Embryonic facial prominence (tissue), 1 donor: ENCODE measurements around the gene USP6NL.

ENCODE experiments used
- DNase-seq: peaks from one replicate; pipeline ENCODE4 v3.0.0-alpha.2; 2016; ENCODE audit errors: extremely low spot score

Gene USP6NL

DNA sequence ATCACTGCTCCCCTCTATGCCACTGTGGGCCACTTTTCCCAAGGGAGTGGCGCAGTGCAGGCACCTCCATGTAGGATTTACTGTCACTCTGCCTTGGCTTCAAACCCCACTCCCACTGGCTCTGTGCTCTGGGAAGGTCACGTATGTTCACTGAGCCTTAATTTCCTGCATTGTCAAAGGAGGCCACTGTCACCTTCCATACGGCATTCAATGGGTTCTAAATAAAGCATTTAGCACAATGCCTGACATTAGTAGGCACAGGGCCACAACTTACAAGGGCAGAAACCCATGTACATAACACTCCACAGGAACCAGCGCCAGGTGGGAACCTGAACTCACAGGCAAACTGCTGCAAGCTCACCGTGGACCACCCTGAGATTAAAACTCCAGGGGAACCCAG is 196.4 kb downstream of the USP6NL start:
- DNase-seq = no peak

- DNase-seq = no peak
Measured at GRCh38 chr10:11414314-11415038, 197.0 kb downstream of the USP6NL start.

DNA sequence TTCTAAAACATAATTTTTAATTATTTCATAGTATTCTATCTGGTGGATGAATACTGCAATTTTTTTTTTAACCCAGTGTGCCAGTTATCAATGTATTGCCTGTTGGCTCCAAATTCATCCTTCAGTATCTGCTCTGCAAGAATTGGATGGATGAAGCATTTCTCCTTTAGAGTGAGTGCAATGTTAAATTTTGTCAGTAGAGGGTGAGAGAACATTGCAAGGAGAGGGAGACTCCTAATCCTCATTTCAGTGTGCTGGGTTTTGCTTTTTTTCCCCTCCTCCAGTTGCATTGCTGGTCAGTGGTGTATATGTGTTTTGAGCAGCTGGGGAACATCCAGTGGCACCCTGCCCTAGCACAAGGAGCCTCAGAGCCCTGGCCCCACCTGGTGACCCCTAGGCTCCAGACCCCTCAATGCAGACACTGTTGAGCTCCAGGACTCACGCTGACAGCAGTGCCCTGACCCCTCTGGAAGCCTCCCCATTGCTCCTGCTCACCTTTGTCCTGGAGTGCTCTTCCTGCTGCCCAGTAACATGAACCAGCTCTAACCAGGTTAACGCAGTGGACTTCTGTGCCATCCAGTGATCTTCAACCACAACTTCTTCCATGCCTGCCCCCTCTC is 199.4 kb downstream of the USP6NL start:
- no peak for DNase-seq

- DNase-seq = no peak
Measured at GRCh38 chr10:11409357-11409756, 202.1 kb downstream of the USP6NL start.

- DNase-seq = no peak
Measured at GRCh38 chr10:11407939-11408338, 203.5 kb downstream of the USP6NL start.

DNA sequence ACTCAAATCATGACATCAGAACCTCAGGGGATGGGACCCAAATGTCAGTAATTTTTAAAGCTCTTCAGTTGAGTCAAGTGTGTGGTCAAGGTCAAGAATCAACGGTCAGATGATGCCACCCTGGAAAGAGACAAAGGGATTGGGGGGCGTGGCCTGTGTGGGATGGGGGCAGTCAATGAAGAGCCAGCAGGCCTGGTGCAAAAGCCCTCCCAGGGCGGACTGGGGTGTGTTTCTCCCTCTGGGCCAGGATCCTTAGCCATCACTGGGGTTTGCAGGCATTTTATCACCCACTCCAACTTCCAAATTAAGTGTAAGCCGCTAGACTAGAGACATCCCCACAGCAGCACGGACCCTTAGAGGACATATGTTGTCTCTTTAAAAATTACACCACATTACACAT is 204.7 kb downstream of the USP6NL start:
- no peak for DNase-seq

- no peak for DNase-seq
Measured at GRCh38 chr10:11404901-11405300, 206.5 kb downstream of the USP6NL start.
